NCI-H2029 treated with DMSO at 0.1 percent for 48 hours (cell line): ENCODE data around the gene PHLPP1.

Experiments
- DNase-seq: peaks from one replicate; lab custom pipeline; 2025; lab: John Stamatoyannopoulos, UW

PHLPP1 gene

DNA sequence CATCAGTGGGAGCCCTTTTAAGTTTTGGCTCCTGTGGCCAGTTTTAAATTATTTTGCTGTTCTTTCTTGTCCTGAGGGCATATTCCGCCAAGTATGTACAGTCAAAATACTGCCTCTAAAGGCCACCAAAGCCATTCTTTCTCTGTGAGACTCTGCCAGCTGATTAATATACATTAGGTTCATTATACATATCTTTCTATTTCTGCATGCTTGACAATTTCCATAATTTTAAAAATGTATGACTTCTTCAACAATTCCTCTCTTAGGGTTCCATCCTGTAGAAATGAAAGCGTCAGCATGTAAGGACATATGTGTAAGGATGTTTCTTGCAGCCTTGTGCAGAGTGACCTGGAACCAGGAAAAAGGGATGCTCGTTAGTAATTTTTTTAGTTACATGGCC, 291.9 kb downstream of the PHLPP1 start:
- no peak for DNase-seq

GRCh38 chr18:63016270-63016669, 300.9 kb downstream of the PHLPP1 start:
- no peak for DNase-seq

- no peak for DNase-seq
These were observed 301.7 kb downstream of the PHLPP1 start for GRCh38 chr18:63017076-63017475.

- DNase-seq = no peak
These were observed 302.6 kb downstream of the PHLPP1 start for GRCh38 chr18:63017977-63018376.

GRCh38 chr18:63022429-63023022, 307.2 kb downstream of the PHLPP1 start:
- no peak for DNase-seq

DNA sequence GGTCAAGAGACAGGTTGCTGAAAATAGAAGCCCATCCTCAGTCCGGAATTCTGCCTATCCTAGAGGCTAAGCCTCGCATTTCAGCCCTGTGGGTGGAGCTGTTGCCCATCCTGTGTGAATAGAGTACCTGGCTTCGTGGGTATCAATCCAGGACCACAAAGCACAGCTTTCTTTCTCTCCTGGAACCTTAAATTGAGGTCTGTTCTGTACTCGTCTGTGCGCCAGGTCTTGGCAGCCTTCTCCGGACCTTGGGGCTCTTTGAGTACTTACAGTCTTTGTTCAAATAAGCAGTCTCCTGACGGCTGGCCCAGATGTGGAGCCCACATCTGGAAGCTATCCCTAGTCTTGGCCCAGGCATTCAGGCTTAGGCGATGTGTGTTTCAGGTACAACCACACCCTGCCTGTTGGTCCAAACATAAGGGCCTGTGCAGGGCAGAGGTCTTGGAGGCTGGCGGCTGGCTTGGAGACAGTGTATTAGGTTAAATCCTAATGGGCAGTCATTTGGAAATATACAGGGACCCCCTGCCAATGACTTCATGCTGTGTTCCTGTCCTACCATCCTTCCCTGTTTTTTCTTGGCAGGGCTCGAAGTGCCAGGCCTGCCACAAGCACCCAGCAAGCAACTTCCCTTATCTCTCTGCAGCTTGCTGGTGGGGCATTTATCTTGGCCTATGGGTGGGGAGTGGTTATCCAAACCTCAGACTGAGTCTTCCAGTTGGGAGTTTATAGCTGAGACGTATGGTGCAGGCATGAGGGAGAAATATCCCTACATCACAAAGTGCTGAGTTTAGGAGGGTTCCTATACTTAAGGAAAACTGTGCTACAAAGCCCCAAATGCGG, 310.1 kb downstream of the PHLPP1 start:
- DNase-seq = no peak

DNA sequence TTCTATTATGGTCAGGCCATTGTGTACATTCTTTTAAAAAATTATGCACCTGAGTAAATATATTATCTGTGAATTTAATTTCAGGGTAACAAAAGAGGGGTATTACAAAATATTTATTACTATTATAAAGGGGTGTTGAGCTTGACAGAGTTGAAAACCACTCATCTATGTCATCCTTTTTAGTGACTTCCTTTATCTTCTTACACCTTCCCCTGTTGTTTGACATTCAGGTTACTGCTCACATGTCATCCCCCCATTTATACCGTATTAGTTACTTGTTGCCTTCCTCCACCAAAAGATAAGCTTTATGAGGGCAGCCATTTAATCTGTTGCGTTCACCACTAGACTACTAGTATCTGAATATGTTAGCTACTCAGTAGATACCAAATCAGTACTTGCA, 313.0 kb downstream of the PHLPP1 start:
- no peak for DNase-seq
